KMS-11 (cell line): ENCODE data around the gene FAM110D.

Source experiments
- H2AFZ ChIP-seq: fragments of 200-600 bp; sonication (generic); 2 replicates; pipeline ENCODE4 v1.6.1; 2016; ENCODE audit warnings: antibody characterized with exemption, mixed run types, low read depth
- H3K27ac ChIP-seq: fragments of 200-600 bp; sonication (generic); 2 replicates; pipeline ENCODE4 v1.6.1; 2016; ENCODE audit warnings: mild to moderate bottlenecking, mixed run types
- H3K27me3 ChIP-seq: fragments of 200-600 bp; sonication (generic); 2 replicates; pipeline ENCODE4 v1.6.1; 2017; ENCODE audit warnings: mild to moderate bottlenecking, low read depth, mixed run types, moderate library complexity; ENCODE audit not compliant: insufficient read depth
- H3K36me3 ChIP-seq: fragments of 200-600 bp; sonication (generic); 2 replicates; pipeline ENCODE4 v1.6.1; 2017; ENCODE audit warnings: mild to moderate bottlenecking, mixed run types; ENCODE audit not compliant: insufficient read depth
- H3K4me1 ChIP-seq: fragments of 200-600 bp; sonication (generic); 2 replicates; pipeline ENCODE4 v1.6.1; 2016; ENCODE audit warnings: mild to moderate bottlenecking, low read depth, mixed run types; ENCODE audit not compliant: poor library complexity, severe bottlenecking
- H3K4me2 ChIP-seq: fragments of 200-600 bp; sonication (generic); 2 replicates; pipeline ENCODE4 v1.7.0; 2016; ENCODE audit warnings: mild to moderate bottlenecking, mixed run types
- H3K4me3 ChIP-seq: fragments of 200-600 bp; sonication (generic); IDR thresholded peaks from 2 replicates; pipeline ENCODE4 v1.6.1; 2017; ENCODE audit warnings: low read depth, low read length, mixed read lengths; ENCODE audit not compliant: insufficient read depth
- H3K79me2 ChIP-seq: fragments of 200-600 bp; sonication (generic); 2 replicates; pipeline ENCODE4 v1.6.1; 2016; ENCODE audit warnings: low read depth, mixed run types; ENCODE audit not compliant: insufficient read depth
- H3K9ac ChIP-seq: fragments of 200-600 bp; sonication (generic); 2 replicates; pipeline ENCODE4 v1.6.1; 2016; ENCODE audit warnings: mild to moderate bottlenecking, mixed run types
- H4K20me1 ChIP-seq: fragments of 200-600 bp; sonication (generic); 2 replicates; pipeline ENCODE4 v1.6.1; 2016; ENCODE audit warnings: mild to moderate bottlenecking, mixed run types; ENCODE audit not compliant: insufficient read depth
- CTCF ChIP-seq: fragments of 200-600 bp; sonication (generic); conservative IDR thresholded peaks from 2 replicates; pipeline ENCODE4 v1.6.1; 2017; ENCODE audit warnings: low read depth, mild to moderate bottlenecking, antibody characterized with exemption, low read length, moderate library complexity, mixed read lengths

Gene FAM110D

DNA sequence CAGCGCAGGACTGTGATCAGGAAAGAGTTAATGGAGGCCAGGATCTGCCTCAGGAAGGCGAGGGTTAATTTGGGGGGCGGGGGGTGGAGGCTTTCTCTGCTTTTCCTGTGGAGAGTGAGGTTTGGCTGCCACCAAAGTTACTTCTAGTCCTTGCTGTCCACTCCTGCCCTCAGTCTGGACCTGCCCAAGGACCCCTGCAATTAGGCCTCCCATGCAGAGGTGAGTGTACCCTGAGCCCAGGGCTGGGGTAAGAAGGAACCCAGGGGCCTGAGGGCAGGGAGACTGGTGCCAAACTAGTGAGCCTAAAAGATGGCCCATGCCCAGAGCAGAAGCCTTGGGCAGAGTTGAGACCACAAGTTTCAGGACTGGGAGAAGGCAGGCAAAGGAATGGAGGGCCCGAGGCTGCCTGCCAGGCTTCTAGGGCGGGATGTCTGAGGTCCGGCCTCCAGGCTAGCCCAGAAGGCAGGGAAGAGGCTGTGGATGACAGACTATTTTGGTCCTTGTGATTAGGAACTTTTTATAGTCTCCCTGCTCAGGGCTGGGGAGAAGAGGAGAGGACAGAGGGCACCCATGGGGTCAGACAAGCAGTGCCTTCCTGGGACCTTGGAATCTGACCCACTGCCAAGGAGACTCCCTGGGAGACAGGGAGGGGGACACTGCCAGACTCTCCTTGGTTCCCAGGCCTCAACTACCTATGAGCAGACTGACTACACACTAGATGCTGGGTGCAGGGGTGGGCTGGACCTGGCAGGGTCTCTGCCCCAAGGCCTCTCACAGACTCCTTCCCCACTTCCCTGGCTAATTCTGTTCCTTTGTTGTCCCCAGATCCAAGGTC lies at the start of gene FAM110D:
Gene FAM110D (plus strand): TSS at position 172 of the 835 bp plus-strand sequence. CDS start 2,213 bp downstream, outside the sequence.
- peaks cover 37% of the 10 kb centered on the region for H3K27me3 ChIP-seq
- no peak for TF ChIP-seq CTCF
- H3K4me1 ChIP-seq: no peaks in the 10 kb centered on the region
- no peaks in the 10 kb centered on the region for H3K36me3 ChIP-seq
- no peak within 1 kb of the TSS for H3K4me3 ChIP-seq
- no peak within 1 kb of the TSS for H3K4me2 ChIP-seq
- H3K27ac ChIP-seq: no peak within 1 kb of the TSS
- no peak within 1 kb of the TSS for H2AFZ ChIP-seq
- no peaks in the 10 kb centered on the region for H3K79me2 ChIP-seq
- H4K20me1 ChIP-seq: no peaks in the 10 kb centered on the region
- no peak within 1 kb of the TSS for H3K9ac ChIP-seq

DNA sequence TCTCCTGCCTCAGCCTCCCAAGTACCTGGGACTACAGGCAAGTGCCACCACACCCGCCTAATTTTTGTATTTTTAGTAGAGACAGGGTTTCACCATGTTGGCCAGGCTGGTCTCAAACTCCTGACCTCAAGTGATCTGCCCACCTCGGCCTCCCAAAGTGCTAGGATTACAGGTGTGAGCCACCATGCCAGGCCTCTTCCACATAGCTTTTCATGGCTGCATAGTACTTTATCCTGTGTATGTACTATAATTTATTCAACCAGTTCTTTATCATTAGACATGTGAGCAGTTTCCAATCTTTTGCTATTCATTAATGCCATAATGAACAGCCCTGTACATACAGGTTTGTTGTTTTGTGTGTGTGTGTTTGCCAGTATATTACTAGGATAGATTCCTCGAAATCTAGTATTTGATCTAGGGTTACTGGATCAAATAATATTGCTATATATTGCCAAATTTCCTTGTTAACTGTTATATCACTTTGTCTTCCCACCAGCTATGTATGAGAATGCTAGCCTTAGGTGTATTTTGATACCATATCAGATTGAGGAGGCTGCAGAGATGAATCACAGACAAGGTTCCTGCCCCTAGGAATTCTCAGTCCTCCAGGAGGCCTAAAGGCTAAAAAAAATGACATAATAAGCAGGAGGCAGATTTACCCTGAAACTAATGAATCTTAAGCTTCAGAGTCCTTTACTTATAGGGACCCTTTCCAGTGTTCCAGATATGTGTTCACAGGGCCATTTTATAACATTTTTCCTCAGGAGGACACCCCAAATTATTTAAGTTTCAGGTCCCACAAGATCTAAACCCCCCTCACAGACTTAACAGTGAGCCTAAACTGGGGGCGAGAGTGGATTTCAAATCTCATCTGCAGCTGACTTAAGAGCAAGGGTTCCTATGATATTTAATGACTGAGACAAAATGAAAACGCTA lies 49.4 kb upstream of the FAM110D start:
- peaks cover 33% of the 10 kb centered on the region for H3K4me1 ChIP-seq
- TF ChIP-seq CTCF: no peak
- H3K9ac ChIP-seq: no peak overlapping the region
- no peak overlapping the region for H2AFZ ChIP-seq
- peaks cover 14% of the 10 kb centered on the region; the same call in 1 of the 2 replicates for H3K79me2 ChIP-seq
- H3K36me3 ChIP-seq: no peaks in the 10 kb centered on the region
- H3K4me2 ChIP-seq: peak overlapping the region; percentile 65; the same call in 1 of the 2 replicates
- no peak overlapping the region for H3K4me3 ChIP-seq
- H4K20me1 ChIP-seq: no peaks in the 10 kb centered on the region
- no peaks in the 10 kb centered on the region for H3K27me3 ChIP-seq
- H3K27ac ChIP-seq: no peak overlapping the region

DNA sequence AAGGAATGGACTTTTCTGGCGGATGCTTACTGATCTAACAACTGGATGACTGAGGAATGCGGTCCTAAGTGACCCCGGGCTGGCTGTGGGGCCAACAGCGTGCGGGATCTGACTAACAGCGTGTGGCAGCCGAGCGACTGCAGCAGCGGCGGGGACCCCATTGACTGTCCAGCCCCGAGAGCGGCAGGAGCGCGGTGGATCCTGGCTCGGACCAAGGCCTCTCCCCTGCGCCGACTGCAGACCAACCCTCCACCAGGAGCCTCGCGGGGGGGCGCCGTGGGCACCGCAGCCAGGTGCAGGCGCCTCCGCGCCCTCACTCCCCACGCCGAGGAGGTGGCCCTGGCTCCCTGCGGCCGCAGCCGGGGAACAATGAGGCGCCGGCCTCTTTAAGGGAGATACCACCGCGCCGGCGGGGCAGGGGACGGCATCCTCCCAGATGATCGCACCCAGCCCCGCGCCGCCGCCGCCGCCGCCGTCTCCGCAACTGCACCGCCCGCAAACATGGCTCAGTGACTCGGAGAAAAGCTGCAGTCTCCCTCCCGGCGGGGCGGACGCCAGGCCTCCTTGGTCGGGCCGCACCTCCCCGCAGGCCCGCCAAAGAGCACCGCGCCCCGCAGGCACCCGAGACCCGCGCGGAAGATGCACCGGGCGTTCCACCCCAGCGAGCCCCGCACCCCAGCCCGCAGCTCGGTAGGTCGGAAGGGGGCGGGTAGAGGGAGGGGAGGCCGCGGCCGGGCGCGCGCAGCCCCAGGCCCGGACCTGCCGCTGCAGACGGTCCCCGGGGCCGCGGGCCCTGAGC lies 47.9 kb upstream of the FAM110D start:
- Histone ChIP-seq H4K20me1 (no peaks in the 10 kb centered on the region), H3K4me3 (no peak overlapping the region), H3K27me3 (no peaks in the 10 kb centered on the region), H3K79me2 (peaks cover 14% of the 10 kb centered on the region; the same call in 1 of the 2 replicates), H3K9ac (peak overlapping the region; percentile 93), H2AFZ (peak overlapping the region; percentile 89), H3K36me3 (no peaks in the 10 kb centered on the region), H3K4me1 (peaks cover 41% of the 10 kb centered on the region), H3K27ac (peak overlapping the region; percentile 84), H3K4me2 (peak overlapping the region; percentile 65)
- no peak for TF ChIP-seq CTCF
